Memory B cell (primary cell): Measurements from ENCODE around the gene SPDYE4.

Experiments used
- ATAC-seq: fragments of 150-1000 bp; cut with Tn5 transposase; 2 replicates; pipeline ENCODE4 v1.10.0; 2021; ENCODE audit warnings: low read depth, mild to moderate bottlenecking, moderate library complexity
- DNase-seq, 2 donors: peaks; one replicate each; pipeline ENCODE4 v3.0.0; 2022; ENCODE audit warnings: low spot score in 2 of 2
- H3K27ac Mint-ChIP-seq: one replicate; pipeline ENCODE4 v1.8.0; 2022; ENCODE audit warnings: mild to moderate bottlenecking, moderate library complexity, mixed read lengths
- H3K27me3 Mint-ChIP-seq: one replicate; pipeline ENCODE4 v1.8.0; 2022; ENCODE audit warnings: mixed read lengths
- H3K36me3 Mint-ChIP-seq: one replicate; pipeline ENCODE4 v1.8.0; 2022; ENCODE audit warnings: mild to moderate bottlenecking, mixed read lengths
- H3K4me1 Mint-ChIP-seq: one replicate; pipeline ENCODE4 v1.8.0; 2022; ENCODE audit warnings: mixed read lengths
- H3K4me3 Mint-ChIP-seq: one replicate; pipeline ENCODE4 v1.8.0; 2022; ENCODE audit warnings: mild to moderate bottlenecking, moderate library complexity, mixed read lengths
- H3K9me3 Mint-ChIP-seq: one replicate; pipeline ENCODE4 v1.8.0; 2022; ENCODE audit warnings: mixed read lengths

The SPDYE4 gene

GRCh38 chr17:8724451-8724850, 33.9 kb downstream of the SPDYE4 start:
- no peak for ATAC-seq
- Mint-ChIP-seq H3K27me3 (peaks cover 11% of the 10 kb centered on the region), H3K36me3 (no peaks in the 10 kb centered on the region)

GRCh38 chr17:8720596-8720995, 37.8 kb downstream of the SPDYE4 start:
- Mint-ChIP-seq H3K27me3 (peaks cover 5% of the 10 kb centered on the region), H3K4me1 (no peaks in the 10 kb centered on the region), H3K27ac (no peak overlapping the region), H3K9me3 (no peaks in the 10 kb centered on the region), H3K4me3 (no peak overlapping the region), H3K36me3 (no peaks in the 10 kb centered on the region)
- ATAC-seq (no peak), DNase-seq (no peak)

More at GRCh38 chr17:8724451-8724850, 33.9 kb downstream of the SPDYE4 start:
- no peak for DNase-seq
- Mint-ChIP-seq H3K27ac (no peak overlapping the region), H3K4me1 (no peaks in the 10 kb centered on the region), H3K9me3 (no peaks in the 10 kb centered on the region), H3K4me3 (no peak overlapping the region)

GRCh38 chr17:8719291-8720246, 38.8 kb downstream of the SPDYE4 start:
- no peaks in the 10 kb centered on the region for H3K4me1 Mint-ChIP-seq
- H3K27ac Mint-ChIP-seq: no peak overlapping the region
- no peak for ATAC-seq
- H3K9me3 Mint-ChIP-seq: no peaks in the 10 kb centered on the region
- H3K36me3 Mint-ChIP-seq: no peaks in the 10 kb centered on the region
- DNase-seq: no peak
- H3K4me3 Mint-ChIP-seq: no peak overlapping the region
- H3K27me3 Mint-ChIP-seq: peaks cover 6% of the 10 kb centered on the region

GRCh38 chr17:8718001-8718563, 40.3 kb downstream of the SPDYE4 start:
- ATAC-seq (no peak), DNase-seq (no peak)
- H3K36me3 Mint-ChIP-seq: no peaks in the 10 kb centered on the region
- no peak overlapping the region for H3K27ac Mint-ChIP-seq
- no peaks in the 10 kb centered on the region for H3K4me1 Mint-ChIP-seq
- H3K4me3 Mint-ChIP-seq: no peak overlapping the region
- H3K9me3 Mint-ChIP-seq: no peaks in the 10 kb centered on the region
- peaks cover 8% of the 10 kb centered on the region for H3K27me3 Mint-ChIP-seq

- Mint-ChIP-seq H3K27ac (no peak overlapping the region), H3K4me3 (no peak overlapping the region), H3K36me3 (no peaks in the 10 kb centered on the region), H3K4me1 (no peaks in the 10 kb centered on the region), H3K27me3 (peaks cover 17% of the 10 kb centered on the region), H3K9me3 (no peaks in the 10 kb centered on the region)
- DNase-seq (no peak), ATAC-seq (no peak)
These were observed 44.5 kb downstream of the SPDYE4 start for GRCh38 chr17:8713878-8714277.

GRCh38 chr17:8713315-8713714, 45.0 kb downstream of the SPDYE4 start:
- H3K27ac Mint-ChIP-seq: no peak overlapping the region
- DNase-seq (no peak), ATAC-seq (no peak)
- no peaks in the 10 kb centered on the region for H3K9me3 Mint-ChIP-seq
- H3K36me3 Mint-ChIP-seq: no peaks in the 10 kb centered on the region
- H3K27me3 Mint-ChIP-seq: peaks cover 17% of the 10 kb centered on the region
- no peak overlapping the region for H3K4me3 Mint-ChIP-seq
- H3K4me1 Mint-ChIP-seq: no peaks in the 10 kb centered on the region

GRCh38 chr17:8712698-8713097, 45.6 kb downstream of the SPDYE4 start:
- no peaks in the 10 kb centered on the region for H3K4me1 Mint-ChIP-seq
- peaks cover 19% of the 10 kb centered on the region for H3K27me3 Mint-ChIP-seq
- no peak for DNase-seq
- no peak overlapping the region for H3K4me3 Mint-ChIP-seq
- no peaks in the 10 kb centered on the region for H3K36me3 Mint-ChIP-seq
- no peak overlapping the region for H3K27ac Mint-ChIP-seq
- no peak for ATAC-seq
- H3K9me3 Mint-ChIP-seq: no peaks in the 10 kb centered on the region

GRCh38 chr17:8711291-8711690, 47.1 kb downstream of the SPDYE4 start:
- Mint-ChIP-seq H3K9me3 (no peaks in the 10 kb centered on the region), H3K4me3 (no peak overlapping the region), H3K36me3 (no peaks in the 10 kb centered on the region), H3K27ac (no peak overlapping the region), H3K4me1 (no peaks in the 10 kb centered on the region), H3K27me3 (peaks cover 19% of the 10 kb centered on the region)
- DNase-seq (no peak), ATAC-seq (no peak)

GRCh38 chr17:8710813-8711212, 47.5 kb downstream of the SPDYE4 start:
- Mint-ChIP-seq H3K4me3 (no peak overlapping the region), H3K4me1 (no peaks in the 10 kb centered on the region), H3K36me3 (no peaks in the 10 kb centered on the region), H3K27me3 (peaks cover 24% of the 10 kb centered on the region), H3K27ac (no peak overlapping the region), H3K9me3 (no peaks in the 10 kb centered on the region)
- DNase-seq (no peak), ATAC-seq (no peak)

GRCh38 chr17:8709006-8709405, 49.3 kb downstream of the SPDYE4 start:
- peaks cover 27% of the 10 kb centered on the region for H3K27me3 Mint-ChIP-seq
- DNase-seq (no peak), ATAC-seq (no peak)
- no peaks in the 10 kb centered on the region for H3K36me3 Mint-ChIP-seq
- H3K4me3 Mint-ChIP-seq: no peak overlapping the region
- H3K27ac Mint-ChIP-seq: no peak overlapping the region
- no peaks in the 10 kb centered on the region for H3K4me1 Mint-ChIP-seq
- no peaks in the 10 kb centered on the region for H3K9me3 Mint-ChIP-seq

GRCh38 chr17:8708025-8708461, 50.3 kb downstream of the SPDYE4 start:
- ATAC-seq (no peak), DNase-seq (no peak)
- H3K4me1 Mint-ChIP-seq: no peaks in the 10 kb centered on the region
- no peak overlapping the region for H3K4me3 Mint-ChIP-seq
- H3K27ac Mint-ChIP-seq: no peak overlapping the region
- H3K36me3 Mint-ChIP-seq: no peaks in the 10 kb centered on the region
- H3K9me3 Mint-ChIP-seq: no peaks in the 10 kb centered on the region
- peaks cover 30% of the 10 kb centered on the region for H3K27me3 Mint-ChIP-seq

- Mint-ChIP-seq H3K9me3 (no peaks in the 10 kb centered on the region), H3K4me1 (no peaks in the 10 kb centered on the region), H3K36me3 (no peaks in the 10 kb centered on the region), H3K4me3 (no peak overlapping the region), H3K27ac (no peak overlapping the region), H3K27me3 (peaks cover 27% of the 10 kb centered on the region)
- ATAC-seq: no peak
- no peak for DNase-seq
These were observed 50.9 kb downstream of the SPDYE4 start for GRCh38 chr17:8707332-8708024.

- H3K4me3 Mint-ChIP-seq: no peak overlapping the region
These were observed 51.9 kb downstream of the SPDYE4 start for GRCh38 chr17:8706431-8706830.

GRCh38 chr17:8705427-8705826, 52.9 kb downstream of the SPDYE4 start:
- Mint-ChIP-seq H3K4me1 (no peaks in the 10 kb centered on the region), H3K36me3 (peaks cover 3% of the 10 kb centered on the region), H3K4me3 (no peak overlapping the region), H3K27me3 (peaks cover 29% of the 10 kb centered on the region), H3K27ac (no peak overlapping the region), H3K9me3 (peaks cover 3% of the 10 kb centered on the region)
- no peak for DNase-seq
- no peak for ATAC-seq

More at GRCh38 chr17:8706431-8706830, 51.9 kb downstream of the SPDYE4 start:
- Mint-ChIP-seq H3K4me1 (no peaks in the 10 kb centered on the region), H3K27me3 (peaks cover 29% of the 10 kb centered on the region), H3K27ac (no peak overlapping the region), H3K36me3 (no peaks in the 10 kb centered on the region), H3K9me3 (no peaks in the 10 kb centered on the region)
- DNase-seq (no peak), ATAC-seq (no peak)
